Heart left ventricle (tissue), 13 donors: Measurements from ENCODE around the gene KCTD2.

Experiments used
- CTCF ChIP-seq, 12 donors: fragments of 200-600 bp; sonication (generic) in 4 of 12; IDR thresholded peaks; one replicate each; pipeline versions ENCODE4 v1.5.0 to v1.8.0; 2018 to 2022; ENCODE audit warnings: antibody characterized with exemption in 12 of 12, mild to moderate bottlenecking in 5 of 12
- POLR2A ChIP-seq, 2 donors: fragments of 450-650 bp; IDR thresholded peaks; one replicate each; pipeline ENCODE4 v1.6.1; 2017; ENCODE audit warnings: antibody characterized with exemption in 2 of 2, mild to moderate bottlenecking in 2 of 2, moderate library complexity in 2 of 2
- donor health status: ischemic (EF 13 %, LVEDD 7.1; RV severe dilation, severe dysfunction).
- donor health status: DM: no; HTN: yes; CAD: no.
- donor health status: DM: no; HTN: no; CAD: no.
- donor health status: ischemic (EF 25% LVEDD 6.9; RV normal size, moderate dysfunction).
- donor health status: ischemic (EF 25% LVEDD 5.7; RV mildly dilated, moderate dysfunction).
- donor health status: ischemic (EF 35%, LVEDD 5.7; RV mildly dilated, moderate dysfunction).
- donor health status: nonischemic (EF 11% LVEDD 7.7; RV severe dilation, severe dysfunction).
- donor health status: DM: yes; HTN: yes; CAD: no.
- donor health status: PGD.
- donor health status: ischemic (EF 29% LVEDD 5.4; RV normal size, mild dysfunction).
- donor health status: nonischemic (EF 23%, LVEDD 6.1; RV moderate dilation, normal function).

DNA sequence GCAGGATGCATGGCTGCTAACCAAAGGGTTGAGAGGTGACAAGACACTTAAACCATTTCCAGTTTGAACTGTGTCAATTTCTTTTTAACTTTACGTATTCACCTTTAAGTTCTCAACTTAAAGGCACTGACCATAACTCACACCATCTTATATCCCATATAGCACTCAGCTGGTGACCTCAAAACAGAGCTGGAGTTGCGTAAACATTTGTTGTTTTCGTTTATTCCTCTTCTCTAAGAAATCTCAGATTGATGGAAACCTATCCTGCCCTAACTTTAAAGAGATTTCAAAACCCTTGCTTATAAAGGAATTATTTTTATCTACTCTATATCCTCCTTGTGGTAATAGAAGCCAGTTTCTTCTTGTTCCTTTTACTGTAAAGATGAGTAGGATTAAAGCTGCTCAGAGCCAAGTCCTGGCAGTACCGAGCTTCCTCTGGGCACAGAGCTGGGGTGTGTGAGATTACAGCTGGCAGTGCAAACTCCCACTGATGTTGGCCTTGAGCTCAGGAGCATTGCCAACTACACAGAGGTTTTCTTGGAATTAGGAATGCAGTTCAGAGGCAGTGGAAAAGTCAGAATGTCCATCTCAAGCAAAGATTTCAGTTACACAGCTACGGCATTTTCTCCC is 1.3 kb downstream of the KCTD2 start:
- no peak for TF ChIP-seq CTCF (IDR thresholded peaks at IDR 0.05)
- TF ChIP-seq POLR2A (IDR thresholded peaks at IDR 0.05) = no peak
